Measurements from ENCODE around the gene ITGA3.

Gene ITGA3

GRCh38 chr17:50072130-50072529 is 16.2 kb downstream of the ITGA3 start:
- DNase-seq (ENCODE audit: low read depth) = no peak

- DNase-seq (ENCODE audit: low read depth) = no peak
Observed at GRCh38 chr17:50072925-50073324, 17.0 kb downstream of the ITGA3 start.

- no peak for DNase-seq (ENCODE audit: low read depth)
Observed at GRCh38 chr17:50074227-50074626, 18.3 kb downstream of the ITGA3 start.

- DNase-seq (ENCODE audit: low read depth) = no peak
Observed at GRCh38 chr17:50075446-50076032, 19.6 kb downstream of the ITGA3 start.

- no peak for DNase-seq (ENCODE audit: low read depth)
Observed at GRCh38 chr17:50076221-50076590, 20.3 kb downstream of the ITGA3 start.

- DNase-seq (ENCODE audit: low read depth) = no peak
Observed at GRCh38 chr17:50076591-50077235, 20.8 kb downstream of the ITGA3 start.

GRCh38 chr17:50078430-50078829 is 22.5 kb downstream of the ITGA3 start:
- DNase-seq (ENCODE audit: low read depth) = no peak

GRCh38 chr17:50079334-50080095 is 23.6 kb downstream of the ITGA3 start:
- DNase-seq (ENCODE audit: low read depth) = no peak

- no peak for DNase-seq (ENCODE audit: low read depth)
Observed at GRCh38 chr17:50080096-50080480, 24.2 kb downstream of the ITGA3 start.

GRCh38 chr17:50080827-50081226 is 24.9 kb downstream of the ITGA3 start:
- no peak for DNase-seq (ENCODE audit: low read depth)

GRCh38 chr17:50081757-50082156 is 25.8 kb downstream of the ITGA3 start:
- no peak for DNase-seq (ENCODE audit: low read depth)

GRCh38 chr17:50087246-50087911 is 31.5 kb downstream of the ITGA3 start:
- DNase-seq (ENCODE audit: low read depth) = no peak

GRCh38 chr17:50087912-50088405 is 32.0 kb downstream of the ITGA3 start:
- no peak for DNase-seq (ENCODE audit: low read depth)

GRCh38 chr17:50088952-50089825 is 33.3 kb downstream of the ITGA3 start:
- DNase-seq (ENCODE audit: low read depth) = no peak

- DNase-seq (ENCODE audit: low read depth) = no peak
Observed at GRCh38 chr17:50090071-50090470, 34.2 kb downstream of the ITGA3 start.

GRCh38 chr17:50090971-50091917 is 35.3 kb downstream of the ITGA3 start:
- DNase-seq (ENCODE audit: low read depth) = no peak

- DNase-seq (ENCODE audit: low read depth) = no peak
Observed at GRCh38 chr17:50091918-50092285, 36.0 kb downstream of the ITGA3 start.

GRCh38 chr17:50093246-50093645 is 37.3 kb downstream of the ITGA3 start:
- no peak for DNase-seq (ENCODE audit: low read depth)

- DNase-seq (ENCODE audit: low read depth) = no peak
Observed at GRCh38 chr17:50093807-50094206, 37.9 kb downstream of the ITGA3 start.

GRCh38 chr17:50094243-50094752 is 38.4 kb downstream of the ITGA3 start:
- DNase-seq (ENCODE audit: low read depth) = peak; percentile 80
